ENCODE measurements around the gene CYP4F2.
"Not testable (repeated sequence)": the region's sequence is repeated elsewhere in the genome, so short reads cannot be mapped to it uniquely, and the experiment has no call there.

Gene CYP4F2

DNA sequence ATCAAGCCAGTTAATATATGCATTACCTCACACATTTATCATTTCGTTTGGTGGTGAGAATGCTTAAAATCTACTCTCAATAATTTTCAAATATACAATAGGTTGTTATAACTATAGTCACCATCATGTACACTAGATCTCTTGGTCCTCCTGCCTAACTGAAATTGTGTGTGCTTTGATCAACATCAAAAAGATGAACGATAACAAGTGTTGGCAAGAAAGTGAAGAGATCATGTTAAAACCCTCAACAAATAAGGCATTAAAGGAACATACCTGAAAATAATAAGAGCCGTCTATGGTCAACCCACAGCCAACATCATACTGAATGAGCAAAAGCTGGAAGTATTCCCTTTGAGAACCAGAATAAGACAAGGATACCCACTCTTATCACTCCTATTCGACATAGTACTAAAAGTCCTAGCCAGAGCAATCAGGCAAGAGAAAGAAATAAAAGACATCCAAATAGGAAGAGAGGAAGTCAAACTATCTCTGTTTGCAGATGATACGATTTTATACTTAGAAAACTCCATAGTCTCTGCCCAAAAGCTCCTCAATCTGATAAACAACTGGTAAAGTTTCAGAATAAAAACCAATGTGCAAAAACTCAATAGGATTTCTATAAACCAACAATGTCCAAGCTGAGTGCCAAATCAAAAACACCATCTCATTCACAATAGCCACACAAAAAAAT lies 54.5 kb downstream of the CYP4F2 start:
- no peak for DNase-seq

DNA sequence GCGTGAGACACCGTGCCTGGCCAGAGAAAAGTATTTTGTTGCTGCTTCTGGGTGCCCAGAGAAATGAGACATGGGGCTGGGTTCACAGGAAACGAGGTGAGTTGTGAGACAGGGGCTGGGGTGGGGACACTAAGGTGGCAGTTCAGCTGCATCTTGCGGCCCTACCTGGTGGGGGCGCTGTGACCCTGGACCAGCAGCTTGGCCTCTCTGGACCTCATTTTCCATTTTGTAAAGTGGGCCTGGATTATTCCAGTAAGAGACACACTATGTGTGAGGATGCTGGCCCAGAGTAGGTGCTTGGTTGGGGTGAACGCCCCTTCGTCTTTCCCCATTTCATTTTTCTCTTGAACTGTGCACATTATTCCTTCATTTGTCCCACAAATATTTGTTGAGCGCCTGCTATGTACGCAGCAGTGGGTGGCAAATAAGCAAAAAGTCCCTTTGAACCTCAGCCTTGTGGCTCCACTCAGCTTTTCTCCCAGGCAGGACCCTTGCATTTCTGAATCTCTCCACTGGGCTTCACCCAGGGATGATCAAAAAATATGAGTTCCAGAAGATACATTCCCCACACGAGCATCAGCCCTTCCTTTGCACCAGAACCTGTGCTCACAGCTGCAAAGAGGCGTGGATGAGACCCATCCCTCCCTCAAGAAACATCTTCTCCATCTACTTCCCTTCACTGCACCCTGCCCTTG lies 55.9 kb downstream of the CYP4F2 start:
- no peak for DNase-seq

DNA sequence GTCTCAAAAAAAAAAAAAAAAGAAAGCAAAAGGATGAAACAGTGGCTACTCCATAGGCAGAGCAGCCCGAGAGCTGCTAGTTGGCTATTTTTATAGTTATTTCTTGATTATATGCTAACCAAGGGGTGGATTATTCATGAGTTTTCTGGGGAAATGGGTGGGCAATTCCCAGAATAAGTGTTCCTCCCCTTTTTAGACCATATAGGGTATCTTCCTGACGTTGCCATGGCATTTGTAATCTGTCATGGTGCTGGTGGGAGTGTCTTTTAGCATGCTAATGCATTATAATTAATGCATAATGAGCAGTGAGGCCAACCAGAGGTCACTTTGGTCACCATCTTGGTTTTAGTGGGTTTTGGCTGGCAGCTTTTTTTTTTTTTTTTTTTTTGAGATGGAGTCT lies 57.0 kb downstream of the CYP4F2 start:
- DNase-seq = no peak

DNA sequence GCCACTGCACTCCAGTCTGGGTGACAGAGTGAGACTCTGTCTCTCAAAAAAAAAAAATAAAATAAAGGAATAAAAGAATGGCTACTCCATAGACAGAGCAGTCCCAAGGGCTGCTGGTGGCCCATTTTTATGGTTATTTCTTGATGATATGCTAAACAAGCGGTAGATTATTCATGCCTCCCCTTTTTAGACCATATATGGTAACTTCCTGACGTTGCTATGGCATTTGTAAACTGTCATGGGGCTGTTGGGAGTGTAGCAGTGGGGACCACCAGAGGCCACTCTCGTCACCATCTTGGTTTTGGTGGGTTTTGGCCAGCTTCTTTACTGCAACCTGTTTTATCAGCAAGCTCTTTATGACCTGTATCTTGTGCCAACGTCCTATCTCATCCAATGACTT lies 58.0 kb downstream of the CYP4F2 start:
- DNase-seq = not testable (repeated sequence)

DNA sequence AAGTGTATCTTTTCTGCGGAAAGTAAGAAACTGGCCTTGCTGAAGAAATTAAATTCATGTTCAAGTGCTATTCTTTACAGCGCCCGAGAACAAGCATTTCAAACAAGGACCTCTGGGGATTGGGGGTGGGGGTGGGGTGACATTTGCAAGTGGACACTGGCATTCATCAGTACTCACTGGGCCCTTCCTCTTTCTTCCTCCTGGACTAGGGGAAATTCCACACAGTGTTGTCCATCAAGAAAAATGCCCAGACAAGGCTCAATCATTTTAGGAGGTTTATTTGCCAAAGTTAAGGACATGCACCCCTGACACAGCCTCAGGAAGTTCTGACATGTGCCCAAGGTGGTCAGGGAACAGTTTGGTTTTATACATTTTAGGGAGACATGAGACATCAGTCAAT lies 59.5 kb downstream of the CYP4F2 start:
- DNase-seq = no peak

DNA sequence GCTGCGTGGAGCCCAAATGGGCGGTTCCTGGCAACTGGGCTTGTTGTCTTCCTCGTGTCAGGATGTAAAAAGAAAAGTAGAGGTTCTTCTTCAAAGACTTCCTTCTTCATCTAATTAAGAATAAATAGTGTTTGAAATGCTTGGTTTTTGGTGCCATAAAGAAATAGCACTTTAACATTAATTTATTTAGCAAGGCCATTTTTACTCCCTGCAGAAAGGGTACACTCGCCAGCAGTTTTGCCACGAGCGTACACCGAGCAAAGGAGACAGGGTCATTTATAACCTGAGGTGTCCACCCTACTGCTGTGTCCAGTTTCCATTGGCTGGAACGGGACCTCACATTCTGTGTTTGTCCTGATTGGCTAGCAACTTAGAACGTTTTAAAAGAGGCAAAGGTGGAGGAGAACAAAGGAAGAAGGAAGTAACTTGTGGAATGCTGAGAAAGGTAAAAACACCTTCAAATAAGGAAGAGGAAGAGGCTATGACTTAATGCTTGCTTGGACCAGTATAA lies 60.6 kb downstream of the CYP4F2 start:
- DNase-seq = no peak

DNA sequence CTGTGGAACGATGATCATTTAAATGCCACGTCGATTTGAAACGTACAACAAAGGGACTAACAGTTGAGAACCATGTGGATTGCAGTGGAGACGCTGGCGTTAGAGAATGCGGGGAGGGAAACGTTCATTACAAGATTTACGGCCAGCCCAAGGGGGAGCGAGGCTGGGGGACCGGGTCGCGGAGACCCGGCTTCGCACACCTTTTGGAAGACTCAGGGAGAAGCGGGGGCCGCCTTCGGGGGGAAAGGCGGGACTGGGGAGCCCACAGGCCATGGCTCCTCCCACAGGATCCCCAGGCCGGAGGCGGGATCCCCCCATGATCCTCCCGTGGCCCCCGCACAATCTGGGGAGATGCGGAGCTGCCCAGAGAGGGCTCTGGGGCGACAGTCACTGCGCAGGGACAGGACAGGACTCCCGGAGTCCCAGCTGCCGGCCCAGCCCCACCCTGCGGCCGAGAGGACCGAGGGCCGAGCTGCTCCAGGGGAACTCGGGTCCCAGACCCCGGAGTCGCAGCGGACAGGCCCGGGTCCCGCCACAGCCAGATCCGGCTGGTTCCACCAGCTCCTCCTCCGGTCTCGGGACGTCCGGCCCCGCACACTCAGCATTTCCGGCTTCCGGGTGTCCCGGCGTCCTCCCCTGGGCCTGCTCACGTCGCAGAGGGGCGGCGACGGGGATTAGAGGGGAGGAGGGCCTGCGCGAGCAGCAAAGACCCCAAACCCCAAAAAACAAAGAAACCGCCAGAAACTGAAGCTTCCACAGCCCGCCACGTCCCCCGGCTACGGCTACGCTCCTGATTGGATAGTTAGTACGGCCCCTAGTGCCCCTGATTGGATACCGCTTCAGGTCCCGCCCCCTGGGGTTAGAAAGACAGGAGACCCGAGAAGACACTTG lies 61.3 kb downstream of the CYP4F2 start:
- peak; percentile 82 for DNase-seq

DNA sequence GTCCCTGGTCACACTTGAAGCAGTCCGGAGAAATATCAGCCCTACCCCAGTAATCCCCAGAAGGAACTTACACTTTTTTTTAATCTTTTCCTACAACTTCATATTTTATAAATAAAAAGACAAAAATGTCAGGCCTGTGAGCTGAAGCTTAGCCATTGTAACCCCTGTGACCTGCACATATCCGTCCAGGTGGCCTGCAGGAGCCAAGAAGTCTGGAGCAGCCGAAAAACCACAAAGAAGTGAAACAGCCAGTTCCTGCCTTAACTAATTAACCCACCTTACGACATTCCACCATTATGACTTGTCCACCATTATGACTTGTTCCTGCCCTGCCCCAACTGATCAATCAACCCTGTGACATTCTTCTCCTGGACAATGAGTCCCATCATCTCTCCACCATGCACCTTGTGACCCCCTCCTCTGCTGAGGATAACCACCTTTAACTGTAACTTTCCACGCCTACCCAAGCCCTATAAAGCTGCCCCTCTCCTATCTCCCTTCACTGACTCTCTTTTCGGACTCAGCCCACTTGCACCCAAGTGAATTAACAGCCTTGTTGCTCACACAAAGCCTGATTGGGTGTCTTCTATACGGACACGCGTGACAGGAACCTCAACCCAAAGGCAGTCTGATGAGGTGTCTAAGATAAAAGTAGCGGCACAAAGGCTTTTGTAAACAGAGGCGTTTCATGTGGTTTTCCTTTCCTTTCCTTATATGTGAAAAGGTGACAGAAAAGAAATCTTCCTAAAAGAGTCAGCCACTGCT lies 62.1 kb downstream of the CYP4F2 start:
- not testable (repeated sequence) for DNase-seq

DNA sequence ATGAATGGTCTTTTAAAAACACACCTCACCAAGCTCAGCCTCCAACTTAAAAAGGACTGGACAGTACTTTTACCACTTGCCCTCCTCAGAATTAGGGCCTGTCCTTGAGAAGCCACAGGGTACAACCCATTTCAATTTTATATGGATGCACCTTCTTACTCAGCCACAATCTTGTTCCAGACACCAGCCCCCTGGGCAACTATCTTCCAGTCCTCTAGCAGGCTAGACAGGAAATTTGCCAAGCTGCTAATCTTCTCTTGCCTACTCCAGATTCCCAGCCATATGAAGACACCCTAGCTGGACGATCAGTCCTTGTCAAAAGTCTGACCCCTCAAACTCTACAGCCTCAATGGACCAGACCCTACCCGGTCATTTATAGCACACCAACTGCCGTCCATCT lies 63.6 kb downstream of the CYP4F2 start:
- not testable (repeated sequence) for DNase-seq

DNA sequence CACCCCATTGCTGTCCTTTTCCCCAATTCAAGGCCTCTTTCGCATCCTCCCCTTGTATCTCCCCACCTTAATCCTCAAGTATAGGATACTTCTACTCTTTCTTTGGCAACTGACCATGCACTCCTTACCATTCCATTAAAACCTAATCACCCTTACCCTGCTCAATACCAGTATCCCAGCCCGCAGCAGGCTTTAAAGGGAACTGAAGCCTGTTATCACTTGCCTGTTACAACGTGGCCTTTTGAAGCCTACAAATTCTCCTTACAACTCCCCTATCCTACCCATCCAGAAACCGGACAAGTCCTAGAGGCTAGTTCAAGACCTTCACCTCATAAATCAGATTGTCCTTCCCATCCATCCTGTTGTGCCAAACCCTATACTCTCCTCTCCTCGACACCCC lies 66.2 kb downstream of the CYP4F2 start:
- no peak for DNase-seq

DNA sequence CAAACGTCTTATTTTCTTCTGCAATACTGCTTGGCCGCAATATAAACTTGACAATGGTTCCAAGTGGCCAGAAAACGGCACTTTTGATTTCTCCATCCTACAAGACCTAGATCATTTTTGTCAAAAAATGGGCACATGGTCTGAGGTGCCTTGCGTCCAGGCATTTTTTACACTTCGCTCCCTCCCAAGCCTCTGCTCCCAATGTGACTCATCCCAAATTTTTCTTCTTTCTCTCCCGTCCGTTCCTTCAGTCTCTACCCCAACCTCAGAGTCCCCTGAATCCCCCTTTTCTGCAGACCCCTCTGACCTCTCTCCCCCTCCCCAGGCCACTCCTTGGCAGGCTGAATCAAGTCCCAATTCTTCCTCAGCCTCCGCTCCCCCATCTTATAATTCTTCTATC lies 68.1 kb downstream of the CYP4F2 start:
- no peak for DNase-seq

DNA sequence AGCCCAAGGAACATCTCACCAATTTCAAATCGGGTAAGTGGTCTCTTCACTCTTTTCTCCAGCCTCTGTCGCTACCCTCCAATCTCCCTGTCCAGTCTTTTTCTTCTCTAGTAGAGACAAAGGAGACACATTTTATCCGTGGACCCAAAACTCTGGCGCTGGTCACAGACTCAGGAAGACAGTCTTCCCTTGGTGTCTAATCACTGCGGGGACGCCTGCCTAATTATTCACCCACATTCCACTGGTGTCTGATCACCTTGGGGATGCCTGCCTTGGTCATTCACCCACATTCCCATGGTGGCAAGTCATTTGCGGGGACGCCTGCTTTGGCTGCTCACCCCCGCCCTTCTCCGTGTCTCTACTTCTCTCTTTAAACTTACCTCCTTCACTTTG lies 68.6 kb downstream of the CYP4F2 start:
- DNase-seq = no peak

DNA sequence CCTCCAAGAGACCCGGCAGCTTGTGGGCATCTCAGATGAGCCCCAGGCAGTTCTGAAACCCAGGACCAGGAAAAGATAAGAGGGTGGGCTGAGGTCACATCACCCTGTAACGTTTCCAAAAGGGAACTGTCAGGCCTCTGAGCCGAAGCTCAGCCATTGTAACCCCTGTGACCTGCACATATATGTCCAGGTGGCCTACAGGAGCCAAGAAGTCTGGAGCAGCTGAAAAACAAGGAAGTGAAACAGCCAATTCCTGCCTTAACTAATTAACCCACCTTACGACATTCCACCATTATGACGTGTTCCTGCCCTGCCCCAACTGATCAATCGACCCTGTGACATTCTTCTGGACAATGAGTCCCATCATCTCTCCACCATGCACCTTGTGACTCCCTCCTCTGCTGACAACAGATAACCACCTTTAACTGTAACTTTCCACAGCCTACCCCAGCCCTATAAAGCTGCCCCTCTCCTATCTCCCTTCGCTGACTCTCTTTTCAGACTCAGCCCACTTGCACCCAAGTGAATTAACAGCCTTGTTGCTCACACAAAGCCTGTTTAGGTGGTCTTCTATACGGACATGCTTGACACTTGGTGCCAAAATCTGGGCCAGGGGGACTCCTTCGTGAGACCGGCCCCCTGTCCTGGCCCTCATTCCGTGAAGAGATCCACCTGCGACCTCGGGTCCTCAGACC lies 69.1 kb downstream of the CYP4F2 start:
- DNase-seq = not testable (repeated sequence)

DNA sequence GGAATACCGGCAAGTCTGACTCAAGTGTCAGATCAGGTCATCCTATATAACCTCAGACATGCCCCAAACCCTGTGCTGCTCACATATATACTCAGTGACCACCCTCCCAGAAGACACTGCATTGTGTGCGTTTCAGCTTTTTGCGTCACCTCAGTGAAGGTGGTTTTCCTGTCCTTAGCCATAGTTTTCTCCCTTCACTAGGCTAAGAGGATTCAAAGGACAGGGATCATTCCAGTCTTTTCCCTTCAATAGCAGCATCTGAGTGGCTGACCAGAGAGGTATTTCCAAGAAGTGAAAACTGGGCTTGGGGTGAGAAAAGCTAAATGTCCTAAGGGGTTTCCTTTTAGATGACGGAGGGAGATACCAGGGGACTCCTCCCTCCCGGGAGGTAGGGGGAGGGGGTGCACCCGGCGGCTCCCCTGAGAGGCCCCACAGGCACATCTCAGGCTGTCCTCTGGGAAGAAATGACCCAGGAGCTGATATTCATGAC lies 69.7 kb downstream of the CYP4F2 start:
- DNase-seq = no peak

Measured in NCI-H1092 (cell line).